HepG2 (cell line): ENCODE data around the gene CYP27B1. TPM values are rescaled to one million over a fixed set of nuclear protein-coding genes. Genes with fewer than 3 reads are reported as not detected.

Experiments
- ARID2 ChIP-seq: sonication (generic); formaldehyde crosslinking; IDR thresholded peaks from 2 replicates; pipeline ENCODE4 v1.8.1; 2022; ENCODE audit warnings: mild to moderate bottlenecking, missing genetic modification reagents, borderline replicate concordance
- ARNT2 ChIP-seq: sonication (generic); formaldehyde crosslinking; IDR thresholded peaks from 2 replicates; pipeline ENCODE4 v1.8.0; 2022; ENCODE audit warnings: mild to moderate bottlenecking, low read depth, missing genetic modification reagents, moderate library complexity
- CREM ChIP-seq, 2 experiments: sonication (generic) in 1 of 2; formaldehyde crosslinking in 1 of 2; IDR thresholded peaks; 2 replicates each; pipeline versions ENCODE4 v1.4.0 to v1.6.1; 2016 to 2020; ENCODE audit warnings: antibody characterized with exemption in 1 of 2, mild to moderate bottlenecking in 1 of 2, missing genetic modification reagents in 1 of 2
- DNMT3B ChIP-seq: conservative IDR thresholded peaks from 2 replicates; pipeline ENCODE4 v1.6.1; 2016; ENCODE audit warnings: missing biosample characterization, control low read depth
- HIVEP1 ChIP-seq: sonication (generic); formaldehyde crosslinking; IDR thresholded peaks from 2 replicates; pipeline ENCODE4 v1.4.0; 2020; ENCODE audit warnings: mild to moderate bottlenecking, missing genetic modification reagents
- KDM5A ChIP-seq: fragments of 200-600 bp; sonication (generic); IDR thresholded peaks from 2 replicates; pipeline ENCODE4 v1.7.0; 2018; ENCODE audit warnings: antibody characterized with exemption, mild to moderate bottlenecking, low read length, borderline replicate concordance
- NFE2L1 ChIP-seq: sonication (generic); formaldehyde crosslinking; IDR thresholded peaks from 2 replicates; pipeline ENCODE4 v1.4.0; 2020; ENCODE audit warnings: missing genetic modification reagents, mild to moderate bottlenecking, borderline replicate concordance
- NFIC ChIP-seq: IDR thresholded peaks from 2 replicates; pipeline ENCODE4 v1.6.1; 2012; ENCODE audit warnings: mild to moderate bottlenecking, low read length, inconsistent platforms
- NR2F2 ChIP-seq: IDR thresholded peaks from 2 replicates; pipeline ENCODE4 v1.6.1; 2012; ENCODE audit warnings: low read depth, inconsistent platforms, borderline replicate concordance
- PCBP1 ChIP-seq: fragments of 200-400 bp; formaldehyde crosslinking; IDR thresholded peaks from 2 replicates; pipeline ENCODE4 v1.6.1; 2017; ENCODE audit warnings: mild to moderate bottlenecking, low read depth, low read length, borderline replicate concordance
- PHF5A ChIP-seq: IDR thresholded peaks from one replicate; pipeline ENCODE4 v1.6.1; 2018; ENCODE audit warnings: low read depth, missing genetic modification reagents; ENCODE audit not compliant: unreplicated experiment
- POGZ ChIP-seq: sonication (generic); formaldehyde crosslinking; IDR thresholded peaks from 2 replicates; pipeline ENCODE4 v1.4.0; 2020; ENCODE audit warnings: mild to moderate bottlenecking, missing genetic modification reagents
- RNF2 ChIP-seq: fragments of 450-650 bp; conservative IDR thresholded peaks from 2 replicates; pipeline ENCODE4 v1.6.1; 2016; ENCODE audit warnings: low read depth
- SAP130 ChIP-seq: IDR thresholded peaks from 2 replicates; pipeline ENCODE4 v1.6.1; 2016; ENCODE audit warnings: low read depth
- SP2 ChIP-seq: sonication (generic); formaldehyde crosslinking; IDR thresholded peaks from 2 replicates; pipeline ENCODE4 v1.5.1; 2020; ENCODE audit warnings: mild to moderate bottlenecking, missing genetic modification reagents
- SRSF1 ChIP-seq: fragments of 200-400 bp; formaldehyde crosslinking; optimal IDR thresholded peaks from 2 replicates; pipeline ENCODE3; 2017; ENCODE audit warnings: mild to moderate bottlenecking, low read depth, low read length, moderate library complexity
- TAF15 ChIP-seq: fragments of 200-400 bp; formaldehyde crosslinking; IDR thresholded peaks from one replicate; pipeline ENCODE4 v1.6.1; 2018; ENCODE audit warnings: mild to moderate bottlenecking, low read depth, low read length; ENCODE audit not compliant: poor library complexity, severe bottlenecking
- TCF12 ChIP-seq, 2 experiments: fragments of 450-650 bp in 1 of 2; sonication (generic) in 1 of 2; formaldehyde crosslinking in 1 of 2; IDR thresholded peaks; 2 replicates each; pipeline versions ENCODE4 v1.6.1 to v1.8.0; 2017 to 2022; ENCODE audit warnings: antibody characterized with exemption in 1 of 2, mild to moderate bottlenecking in 1 of 2, missing genetic modification reagents in 1 of 2, moderate library complexity in 1 of 2
- THAP11 ChIP-seq: IDR thresholded peaks from 2 replicates; pipeline ENCODE4 v1.6.1; 2016; ENCODE audit warnings: missing biosample characterization, missing genetic modification reagents
- ZBTB43 ChIP-seq: sonication (generic); formaldehyde crosslinking; conservative IDR thresholded peaks from 2 replicates; pipeline ENCODE4 v1.4.0; 2020; ENCODE audit warnings: missing genetic modification reagents
- ZFX ChIP-seq: sonication (generic); formaldehyde crosslinking; IDR thresholded peaks from 2 replicates; pipeline ENCODE4 v1.4.0; 2020; ENCODE audit warnings: mild to moderate bottlenecking, low read depth, missing genetic modification reagents, moderate library complexity
- ZNF18 ChIP-seq: sonication (generic); formaldehyde crosslinking; IDR thresholded peaks from 2 replicates; pipeline ENCODE4 v1.8.0; 2022; ENCODE audit warnings: mild to moderate bottlenecking, missing genetic modification reagents; ENCODE audit not compliant: insufficient replicate concordance
- ZNF362 ChIP-seq: sonication (generic); formaldehyde crosslinking; IDR thresholded peaks from 2 replicates; pipeline ENCODE4 v1.4.0; 2020; ENCODE audit warnings: missing genetic modification reagents, mild to moderate bottlenecking, borderline replicate concordance
- ZNF761 ChIP-seq: sonication (generic); formaldehyde crosslinking; conservative IDR thresholded peaks from 2 replicates; pipeline ENCODE4 v1.4.0; 2020; ENCODE audit warnings: mild to moderate bottlenecking, missing genetic modification reagents
- polyA plus RNA-seq, 8 experiments: library from polyadenylated mRNA; depleted of rRNA in 3 of 8; stranded (reverse) in 7 of 8; unstranded in 1 of 8; fragments of >200 nt; fragmentation: Illumina TruSeq in 4 of 8; extraction: Trizol in 4 of 8; gene quantifications; 2 replicates each; pipeline versions ENCODE4 v1.2.1 to v1.2.3, GENCODE V29; 2011 to 2016; ENCODE audit warnings: low read depth in 4 of 8, missing spikeins in 1 of 8, mixed read lengths in 1 of 8; ENCODE audit not compliant: insufficient read depth in 1 of 8
- total RNA-seq, 5 experiments: library from RNA; depleted of rRNA; stranded (reverse); fragments of >200 nt; fragmentation: Illumina TruSeq; extraction: Trizol; gene quantifications; 2 replicates each; pipeline ENCODE4 v1.2.3, GENCODE V29; 2016; ENCODE audit warnings: low read depth in 1 of 5

CYP27B1 gene
- total and polyA plus RNA-seq, 2 of the 13 experiments (the other 11 are each of a cell fraction or from before 2014, with no cell fraction given) = 2.3 to 3.0 TPM

GRCh38 chr12:57744777-57745484 lies 21.9 kb downstream of the CYP27B1 start, which contains the start of gene TSPAN31 (continued):
- TF ChIP-seq TAF15 (peak; percentile 38), ZBTB43 (CRISPR knock-in tag) (no peak), DNMT3B (CRISPR knock-in tag) (no peak), POGZ (CRISPR knock-in tag) (peak; percentile 31), SAP130 (CRISPR knock-in tag) (peak; percentile 37), RNF2 (0 out of 2 replicates have a peak, but pooled peaks have one; percentile 19), ZNF761 (CRISPR knock-in tag) (0 out of 2 replicates have a peak, but pooled peaks have one; percentile 10), PCBP1 (0 out of 2 replicates have a peak, but pooled peaks have one; percentile 27), TCF12 (IDR thresholded peaks at IDR 0.05) (no peak), TCF12 (CRISPR knock-in tag; IDR thresholded peaks at IDR 0.05) (no peak), NFIC (0 out of 2 replicates have a peak, but pooled peaks have one; percentile 37), NFE2L1 (CRISPR knock-in tag) (no peak), THAP11 (CRISPR knock-in tag) (peak; percentile 66; the same call in 1 of the 2 replicates), ZNF362 (CRISPR knock-in tag) (no peak), KDM5A (peak; percentile 62; the same call in 1 of the 2 replicates), PHF5A (peak; percentile 8), NR2F2 (0 out of 2 replicates have a peak, but pooled peaks have one; percentile 25), CREM (IDR thresholded peaks at IDR 0.05) (peak; percentile 96), CREM (CRISPR knock-in tag; IDR thresholded peaks at IDR 0.05) (no peak; the same call in 1 of the 2 replicates), ARID2 (CRISPR knock-in tag) (0 out of 2 replicates have a peak, but pooled peaks have one; percentile 12), HIVEP1 (CRISPR knock-in tag) (0 out of 2 replicates have a peak, but pooled peaks have one; percentile 54), ARNT2 (CRISPR knock-in tag) (no peak), SP2 (CRISPR knock-in tag) (peak; percentile 90), SRSF1 (peak; percentile 40), ZNF18 (peak; percentile 78), ZFX (CRISPR knock-in tag) (peak; percentile 77)
